ENCODE results near the gene UBTF.

The UBTF gene

GRCh38 chr17:44159519-44160210, 59.8 kb downstream of the UBTF start:
- Histone ChIP-seq H3K36me3 (ENCODE audit: insufficient read depth, low read length) (peaks cover 21% of the 10 kb centered on the region), H4K20me1 (ENCODE audit: insufficient read depth, low read length) (no peaks in the 10 kb centered on the region), H3F3A (ENCODE audit: insufficient read depth, low read length) (no peaks in the 10 kb centered on the region), H2AFZ (ENCODE audit: low read length) (no peak overlapping the region), H3K4me1 (ENCODE audit: insufficient read depth, low read length, severe bottlenecking) (no peaks in the 10 kb centered on the region), H3K27me3 (ENCODE audit: insufficient read depth, low read length) (no peaks in the 10 kb centered on the region), H3K4me3 (ENCODE audit: low read depth, low read length, poor library complexity, severe bottlenecking) (no peak overlapping the region), H3K27ac (ENCODE audit: low read depth, low read length, poor library complexity, severe bottlenecking) (no peak overlapping the region), H3K4me2 (ENCODE audit: low read length) (no peak overlapping the region), H3K79me2 (ENCODE audit: insufficient read depth, low read length) (no peaks in the 10 kb centered on the region), H3K9ac (ENCODE audit: low read length) (no peak overlapping the region), H3K9me3 (ENCODE audit: low read length) (no peaks in the 10 kb centered on the region), H3K9me2 (ENCODE audit: low read depth, low read length) (no peaks in the 10 kb centered on the region)
- no peak for TF ChIP-seq EZH2 (IDR thresholded peaks at IDR 0.05; ENCODE audit: borderline replicate concordance, low read length)

- Histone ChIP-seq H3K27me3 (ENCODE audit: insufficient read depth, low read length) (no peaks in the 10 kb centered on the region), H2AFZ (ENCODE audit: low read length) (no peak overlapping the region), H3K9me2 (ENCODE audit: low read depth, low read length) (no peaks in the 10 kb centered on the region), H3K9me3 (ENCODE audit: low read length) (no peaks in the 10 kb centered on the region), H3K27ac (ENCODE audit: low read depth, low read length, poor library complexity, severe bottlenecking) (no peak overlapping the region), H3F3A (ENCODE audit: insufficient read depth, low read length) (no peaks in the 10 kb centered on the region), H3K4me1 (ENCODE audit: insufficient read depth, low read length, severe bottlenecking) (no peaks in the 10 kb centered on the region), H3K79me2 (ENCODE audit: insufficient read depth, low read length) (no peaks in the 10 kb centered on the region; the same call in 1 of the 2 replicates), H3K36me3 (ENCODE audit: insufficient read depth, low read length) (peaks cover 27% of the 10 kb centered on the region), H3K4me3 (ENCODE audit: low read depth, low read length, poor library complexity, severe bottlenecking) (no peak overlapping the region), H4K20me1 (ENCODE audit: insufficient read depth, low read length) (no peaks in the 10 kb centered on the region), H3K9ac (ENCODE audit: low read length) (no peak overlapping the region), H3K4me2 (ENCODE audit: low read length) (no peak overlapping the region)
- TF ChIP-seq CTCF (IDR thresholded peaks at IDR 0.05; ENCODE audit: low read length) = no peak
- no peak for TF ChIP-seq EZH2 (IDR thresholded peaks at IDR 0.05; ENCODE audit: borderline replicate concordance, low read length)
Observed at GRCh38 chr17:44155488-44155887, 64.0 kb downstream of the UBTF start.
